ENCODE measurements around the gene MIPEP.

The MIPEP gene

DNA sequence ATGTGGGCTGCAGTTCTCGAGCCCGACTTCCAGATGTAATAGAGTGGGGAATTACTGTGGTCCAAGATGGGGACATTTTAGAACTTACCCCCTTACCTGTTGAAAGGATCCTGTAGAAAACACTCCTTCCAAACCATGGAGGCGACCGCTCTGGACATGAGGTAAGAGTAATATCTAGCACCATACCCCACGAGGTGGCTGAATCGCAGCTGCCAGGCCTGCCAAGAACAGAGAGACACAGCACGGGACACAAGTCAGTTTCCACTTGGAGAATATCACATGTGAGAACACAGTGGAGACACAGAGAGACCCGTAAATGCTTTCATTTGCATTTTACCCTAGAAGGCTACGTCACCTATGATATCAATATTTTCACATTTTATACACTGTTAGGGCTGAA lies 129.2 kb downstream of the MIPEP start:
- TF ChIP-seq, protein P1, sequence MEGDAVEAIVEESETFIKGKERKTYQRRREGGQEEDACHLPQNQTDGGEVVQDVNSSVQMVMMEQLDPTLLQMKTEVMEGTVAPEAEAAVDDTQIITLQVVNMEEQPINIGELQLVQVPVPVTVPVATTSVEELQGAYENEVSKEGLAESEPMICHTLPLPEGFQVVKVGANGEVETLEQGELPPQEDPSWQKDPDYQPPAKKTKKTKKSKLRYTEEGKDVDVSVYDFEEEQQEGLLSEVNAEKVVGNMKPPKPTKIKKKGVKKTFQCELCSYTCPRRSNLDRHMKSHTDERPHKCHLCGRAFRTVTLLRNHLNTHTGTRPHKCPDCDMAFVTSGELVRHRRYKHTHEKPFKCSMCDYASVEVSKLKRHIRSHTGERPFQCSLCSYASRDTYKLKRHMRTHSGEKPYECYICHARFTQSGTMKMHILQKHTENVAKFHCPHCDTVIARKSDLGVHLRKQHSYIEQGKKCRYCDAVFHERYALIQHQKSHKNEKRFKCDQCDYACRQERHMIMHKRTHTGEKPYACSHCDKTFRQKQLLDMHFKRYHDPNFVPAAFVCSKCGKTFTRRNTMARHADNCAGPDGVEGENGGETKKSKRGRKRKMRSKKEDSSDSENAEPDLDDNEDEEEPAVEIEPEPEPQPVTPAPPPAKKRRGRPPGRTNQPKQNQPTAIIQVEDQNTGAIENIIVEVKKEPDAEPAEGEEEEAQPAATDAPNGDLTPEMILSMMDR (IDR thresholded peaks at IDR 0.05; ENCODE audit: low read length), result no peak
- no peak for TF ChIP-seq EZH2 (IDR thresholded peaks at IDR 0.05; ENCODE audit: borderline replicate concordance, low read length)
- Histone ChIP-seq H3K36me3 (ENCODE audit: insufficient read depth, low read length) (no peaks in the 10 kb centered on the region), H3K9me2 (ENCODE audit: low read depth, low read length) (no peaks in the 10 kb centered on the region)

DNA sequence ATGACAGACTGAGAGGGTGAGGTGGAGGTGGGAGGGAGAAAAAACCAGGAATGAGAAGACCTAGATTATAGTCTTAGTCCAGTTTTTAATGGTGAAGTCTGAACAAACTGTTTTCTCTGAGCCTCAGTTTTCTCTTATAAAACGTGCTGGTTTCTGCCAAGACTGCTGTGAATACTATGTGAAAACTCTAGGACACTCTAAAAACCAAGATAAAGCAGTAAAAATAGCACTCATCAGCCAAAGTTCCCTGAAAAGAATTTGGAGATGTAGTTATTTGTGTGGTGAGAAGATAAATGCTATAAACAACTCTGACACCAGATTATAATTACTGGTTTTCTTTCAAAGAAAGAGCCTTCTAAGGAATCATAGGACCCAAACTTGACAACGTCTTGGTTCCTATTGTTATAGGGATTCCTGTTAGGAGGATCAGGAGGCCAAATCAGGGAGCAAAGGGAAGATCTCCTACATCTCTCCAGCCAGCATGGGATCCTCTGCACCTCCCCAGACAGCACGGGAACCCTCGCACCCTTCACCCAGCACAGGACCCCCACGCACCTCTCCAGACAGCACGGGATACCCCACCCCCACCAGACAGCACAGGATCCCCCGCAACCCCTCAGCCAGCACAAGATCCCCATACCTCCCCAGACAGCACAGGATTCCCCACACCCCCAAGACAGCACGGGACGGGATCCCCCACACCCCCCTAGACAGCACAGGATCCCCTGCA lies 130.2 kb downstream of the MIPEP start:
- Histone ChIP-seq H3K4me3 (ENCODE audit: low read depth, low read length, poor library complexity, severe bottlenecking) (no peak overlapping the region), H2AFZ (ENCODE audit: low read length) (no peak overlapping the region), H3K4me1 (ENCODE audit: insufficient read depth, low read length, severe bottlenecking) (no peaks in the 10 kb centered on the region), H3K4me2 (ENCODE audit: low read length) (no peak overlapping the region), H3K27me3 (ENCODE audit: insufficient read depth, low read length) (no peaks in the 10 kb centered on the region), H3K9me2 (ENCODE audit: low read depth, low read length) (no peaks in the 10 kb centered on the region), H3F3A (ENCODE audit: insufficient read depth, low read length) (no peaks in the 10 kb centered on the region), H3K36me3 (ENCODE audit: insufficient read depth, low read length) (no peaks in the 10 kb centered on the region), H3K79me2 (ENCODE audit: insufficient read depth, low read length) (no peaks in the 10 kb centered on the region), H3K9ac (ENCODE audit: low read length) (no peak overlapping the region), H3K27ac (ENCODE audit: low read depth, low read length, poor library complexity, severe bottlenecking) (no peak overlapping the region), H4K20me1 (ENCODE audit: insufficient read depth, low read length) (no peaks in the 10 kb centered on the region), H3K9me3 (ENCODE audit: low read length) (no peaks in the 10 kb centered on the region)
- TF ChIP-seq, protein P1 (IDR thresholded peaks at IDR 0.05; ENCODE audit: low read length), result no peak
- no peak for TF ChIP-seq EZH2 (IDR thresholded peaks at IDR 0.05; ENCODE audit: borderline replicate concordance, low read length)

More for the DNA sequence above, 129.2 kb downstream of the MIPEP start:
- no peaks in the 10 kb centered on the region for H3F3A ChIP-seq (ENCODE audit: insufficient read depth, low read length)
- H3K4me3 ChIP-seq (ENCODE audit: low read depth, low read length, poor library complexity, severe bottlenecking), result no peak overlapping the region
- no peaks in the 10 kb centered on the region for H3K4me1 ChIP-seq (ENCODE audit: insufficient read depth, low read length, severe bottlenecking)
- H2AFZ ChIP-seq (ENCODE audit: low read length), result no peak overlapping the region
- H3K4me2 ChIP-seq (ENCODE audit: low read length), result no peak overlapping the region
- no peaks in the 10 kb centered on the region for H3K9me3 ChIP-seq (ENCODE audit: low read length)
- H3K79me2 ChIP-seq (ENCODE audit: insufficient read depth, low read length), result no peaks in the 10 kb centered on the region
- no peaks in the 10 kb centered on the region for H3K27me3 ChIP-seq (ENCODE audit: insufficient read depth, low read length)
- H3K27ac ChIP-seq (ENCODE audit: low read depth, low read length, poor library complexity, severe bottlenecking), result no peak overlapping the region
- no peak overlapping the region for H3K9ac ChIP-seq (ENCODE audit: low read length)
- no peaks in the 10 kb centered on the region for H4K20me1 ChIP-seq (ENCODE audit: insufficient read depth, low read length)

DNA sequence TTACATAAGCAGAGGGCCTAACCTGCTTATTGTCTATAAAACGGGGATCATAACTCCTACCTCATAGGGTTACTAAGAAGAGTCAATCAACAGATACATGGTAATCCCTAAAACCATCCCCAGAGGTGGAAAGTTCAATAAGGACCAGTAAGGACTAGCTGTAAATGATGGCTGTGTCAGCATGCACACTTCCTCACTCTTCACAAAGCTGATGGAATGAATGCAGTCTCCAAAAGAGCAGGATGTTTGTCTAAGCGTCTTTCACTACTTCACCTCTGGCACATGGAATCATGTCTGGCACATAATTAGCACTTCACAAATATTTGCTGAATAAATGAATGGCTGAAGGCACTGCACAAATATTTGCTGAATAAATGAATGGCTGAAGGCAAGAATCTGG lies 134.2 kb downstream of the MIPEP start:
- H3K4me1 ChIP-seq (ENCODE audit: insufficient read depth, low read length, severe bottlenecking), result no peaks in the 10 kb centered on the region
- no peak overlapping the region for H2AFZ ChIP-seq (ENCODE audit: low read length)
- no peak overlapping the region for H3K4me3 ChIP-seq (ENCODE audit: low read depth, low read length, poor library complexity, severe bottlenecking)
- H3K27me3 ChIP-seq (ENCODE audit: insufficient read depth, low read length), result no peaks in the 10 kb centered on the region
- no peak overlapping the region for H3K4me2 ChIP-seq (ENCODE audit: low read length)
- no peaks in the 10 kb centered on the region for H3F3A ChIP-seq (ENCODE audit: insufficient read depth, low read length)
- H3K36me3 ChIP-seq (ENCODE audit: insufficient read depth, low read length), result no peaks in the 10 kb centered on the region
- no peak for TF ChIP-seq EZH2 (IDR thresholded peaks at IDR 0.05; ENCODE audit: borderline replicate concordance, low read length)
- TF ChIP-seq, protein P1 (IDR thresholded peaks at IDR 0.05; ENCODE audit: low read length), result no peak
- no peak overlapping the region for H3K9ac ChIP-seq (ENCODE audit: low read length)
- no peak overlapping the region for H3K27ac ChIP-seq (ENCODE audit: low read depth, low read length, poor library complexity, severe bottlenecking)
- no peaks in the 10 kb centered on the region for H3K79me2 ChIP-seq (ENCODE audit: insufficient read depth, low read length)
- no peaks in the 10 kb centered on the region for H3K9me2 ChIP-seq (ENCODE audit: low read depth, low read length)
- no peaks in the 10 kb centered on the region for H4K20me1 ChIP-seq (ENCODE audit: insufficient read depth, low read length)
- H3K9me3 ChIP-seq (ENCODE audit: low read length), result no peaks in the 10 kb centered on the region

Data from OCI-LY1 (cell line).